ENCODE results near the gene SCNN1B. TPM values are rescaled to one million over a fixed set of nuclear protein-coding genes. Genes with fewer than 3 reads are reported as not detected.
A peak's percentile ranks its signal among the peaks of the same experiment; 100 is the strongest.

Gene SCNN1B
- total RNA-seq, 1 experiment from 2014 or later: not detected

- in situ Hi-C loops (cut with HindIII; ENCODE audit: low sequenced_read_pairs): no loop called here
- DNase-seq (ENCODE audit: low spot score): no peak
Measured at GRCh38 chr16:23391381-23392222, 89.5 kb downstream of the SCNN1B start.

DNA sequence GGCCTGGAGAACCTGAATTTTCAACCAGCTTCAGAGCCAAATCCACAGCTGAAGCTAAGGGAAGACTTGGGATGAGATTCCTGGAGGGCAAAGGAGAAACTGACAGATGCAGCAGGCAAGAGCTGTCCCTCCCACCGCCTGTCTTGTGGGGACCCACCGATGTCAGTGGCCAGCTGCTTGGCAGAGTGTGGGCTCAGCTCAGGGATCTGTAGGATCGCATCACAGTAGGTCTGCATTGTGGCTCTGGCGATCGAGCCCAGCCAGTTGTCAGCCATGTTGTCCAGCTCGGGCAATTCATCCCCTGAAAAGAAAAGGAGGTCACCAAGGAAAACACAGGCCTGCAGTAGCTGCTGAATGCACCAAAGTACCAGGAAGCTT is 90.1 kb downstream of the SCNN1B start:
- in situ Hi-C loops (cut with HindIII; ENCODE audit: low sequenced_read_pairs): no loop called here
- DNase-seq (ENCODE audit: low spot score): peak; percentile 41

DNA sequence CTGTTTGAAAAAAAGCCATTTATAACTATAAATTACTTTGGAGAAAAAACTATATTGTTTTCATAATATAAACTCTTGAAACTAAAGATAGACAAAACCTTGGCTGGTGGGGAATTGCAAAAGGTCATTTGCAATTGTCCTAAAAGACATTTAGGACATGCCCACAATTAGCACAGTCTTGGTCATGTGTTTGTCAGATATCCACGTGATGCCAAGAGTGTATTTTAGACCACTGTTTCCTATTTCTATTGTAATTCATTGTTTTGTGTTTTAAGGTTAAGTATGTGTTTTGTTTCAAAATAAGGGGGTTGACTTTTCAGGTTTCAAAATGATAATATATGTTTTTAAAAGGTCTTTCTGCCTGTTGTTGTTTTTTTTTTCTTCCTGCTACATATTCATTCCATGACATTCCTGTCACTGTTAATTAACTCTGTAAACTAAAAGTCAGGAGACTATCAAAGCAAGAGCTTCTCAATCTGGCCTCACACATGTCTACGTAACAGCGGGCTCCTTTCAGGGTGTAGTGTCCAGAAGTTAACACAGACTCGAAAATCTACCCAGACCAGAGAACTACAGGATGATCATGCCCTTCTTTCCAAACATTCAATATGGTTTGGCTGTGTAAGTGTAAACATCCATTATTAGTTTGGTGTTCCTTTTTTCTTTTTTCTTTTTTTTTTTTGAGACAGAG is 92.2 kb downstream of the SCNN1B start:
- in situ Hi-C loops (cut with HindIII; ENCODE audit: low sequenced_read_pairs): no loop called here

GRCh38 chr16:23395732-23396131 is 93.6 kb downstream of the SCNN1B start:
- DNase-seq (ENCODE audit: low spot score): peak; percentile 38
- in situ Hi-C loops (cut with HindIII; ENCODE audit: low sequenced_read_pairs): no loop called here

More for the DNA sequence above, 92.2 kb downstream of the SCNN1B start:
- peak; percentile 55 for DNase-seq (ENCODE audit: low spot score)

- in situ Hi-C loops (cut with HindIII; ENCODE audit: low sequenced_read_pairs): no loop called here
- no peak for DNase-seq (ENCODE audit: low spot score)
Measured at GRCh38 chr16:23397464-23397863, 95.4 kb downstream of the SCNN1B start.

GRCh38 chr16:23398987-23399805 is 97.1 kb downstream of the SCNN1B start:
- peak; percentile 77 for DNase-seq (ENCODE audit: low spot score)
- in situ Hi-C loops (cut with HindIII; ENCODE audit: low sequenced_read_pairs): no loop called here

- peak; percentile 39 for DNase-seq (ENCODE audit: low spot score)
- in situ Hi-C loops (cut with HindIII; ENCODE audit: low sequenced_read_pairs): loop anchor here (25.0 kb wide), 1 partner anchor 238 kb away; no protein-coding TSS in a partner anchor
Measured at GRCh38 chr16:23400447-23400846, 98.3 kb downstream of the SCNN1B start.

DNA sequence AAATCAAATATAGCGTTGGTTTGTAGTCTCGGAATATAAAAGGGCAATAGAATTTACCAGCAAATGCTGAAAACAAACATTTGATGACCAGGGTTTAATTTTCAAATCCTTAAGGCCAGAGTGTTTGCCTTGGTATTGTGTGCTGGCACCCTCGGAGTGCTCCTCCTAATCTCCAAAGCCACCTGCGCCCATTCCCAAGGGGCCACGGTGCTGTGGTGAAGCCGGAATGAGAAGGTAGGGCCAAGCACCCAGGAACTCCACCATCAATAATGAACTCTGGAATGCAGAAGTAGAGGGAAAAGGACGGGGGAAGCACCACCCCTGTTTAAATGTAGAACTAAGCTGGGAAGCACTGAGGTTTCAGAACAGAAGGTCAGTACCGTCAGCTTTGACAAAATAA is 99.0 kb downstream of the SCNN1B start:
- no peak for DNase-seq (ENCODE audit: low spot score)
- in situ Hi-C loops (cut with HindIII; ENCODE audit: low sequenced_read_pairs): loop anchor here (25.0 kb wide), 1 partner anchor 239 kb away; no protein-coding TSS in a partner anchor

GRCh38 chr16:23402100-23402499 is 100.0 kb downstream of the SCNN1B start:
- no peak for DNase-seq (ENCODE audit: low spot score)
- in situ Hi-C loops (cut with HindIII; ENCODE audit: low sequenced_read_pairs): loop anchor here (25.0 kb wide), 1 partner anchor 240 kb away; no protein-coding TSS in a partner anchor

DNA sequence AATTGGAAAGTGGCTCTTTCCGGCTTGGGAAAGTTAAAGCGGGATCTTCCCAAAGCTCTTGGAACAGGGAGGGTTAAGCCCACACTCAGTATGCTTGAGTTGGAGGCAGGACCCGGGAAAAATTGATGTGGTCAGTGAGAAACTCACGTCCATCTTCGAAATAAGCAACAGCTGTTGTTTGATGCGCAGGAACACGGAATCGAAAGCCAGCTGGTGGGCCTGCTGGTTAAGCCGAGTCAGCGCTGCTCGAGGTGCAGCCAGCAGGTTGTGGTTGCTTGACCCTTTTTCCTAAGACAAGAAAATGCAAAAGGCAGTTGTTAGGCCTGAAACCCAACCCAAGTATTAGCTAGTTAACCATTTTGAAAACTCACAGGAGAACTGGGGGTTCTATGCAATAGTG is 101.4 kb downstream of the SCNN1B start:
- DNase-seq (ENCODE audit: low spot score): peak; percentile 44
- in situ Hi-C loops (cut with HindIII; ENCODE audit: low sequenced_read_pairs): loop anchor here (25.0 kb wide), 1 partner anchor 241 kb away; no protein-coding TSS in a partner anchor

- in situ Hi-C loops (cut with HindIII; ENCODE audit: low sequenced_read_pairs): loop anchor here (25.0 kb wide), 1 partner anchor 244 kb away; no protein-coding TSS in a partner anchor
- DNase-seq (ENCODE audit: low spot score): peak; percentile 32
Measured at GRCh38 chr16:23406024-23406423, 103.9 kb downstream of the SCNN1B start.

DNA sequence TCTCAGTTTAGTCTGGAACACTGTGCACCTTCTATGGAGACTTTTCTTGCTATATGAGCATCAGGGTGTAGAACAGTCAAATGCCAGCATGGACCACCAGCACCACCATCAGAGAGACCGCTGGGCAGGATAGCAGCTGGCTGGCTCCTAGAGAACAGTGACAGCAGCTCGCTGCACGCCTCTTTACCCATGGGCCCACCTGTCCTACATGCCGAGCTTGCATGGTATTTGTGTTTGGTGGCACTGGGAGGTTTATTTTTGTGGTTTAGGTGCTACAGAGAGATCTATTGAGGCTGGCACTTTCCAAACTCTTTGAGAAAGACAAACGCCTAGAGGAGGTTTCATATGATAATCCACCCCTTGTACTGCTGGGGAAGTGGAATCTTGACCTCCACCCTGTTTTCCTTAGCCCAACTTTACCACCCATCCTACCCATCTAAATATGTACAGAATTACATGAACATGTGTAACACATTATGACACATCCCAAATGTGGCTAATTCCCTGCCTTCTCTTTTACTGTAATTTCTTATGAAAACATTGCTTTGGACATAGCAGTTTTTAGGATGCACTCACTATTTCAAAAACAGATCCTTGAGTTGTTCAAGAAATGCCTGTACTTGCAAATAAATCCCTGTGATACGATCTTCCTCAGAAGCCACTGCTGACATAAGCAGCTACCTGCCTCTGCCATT is 104.6 kb downstream of the SCNN1B start:
- in situ Hi-C loops (cut with HindIII; ENCODE audit: low sequenced_read_pairs): loop anchor here (25.0 kb wide), 1 partner anchor 244 kb away; no protein-coding TSS in a partner anchor
- DNase-seq (ENCODE audit: low spot score): no peak

DNA sequence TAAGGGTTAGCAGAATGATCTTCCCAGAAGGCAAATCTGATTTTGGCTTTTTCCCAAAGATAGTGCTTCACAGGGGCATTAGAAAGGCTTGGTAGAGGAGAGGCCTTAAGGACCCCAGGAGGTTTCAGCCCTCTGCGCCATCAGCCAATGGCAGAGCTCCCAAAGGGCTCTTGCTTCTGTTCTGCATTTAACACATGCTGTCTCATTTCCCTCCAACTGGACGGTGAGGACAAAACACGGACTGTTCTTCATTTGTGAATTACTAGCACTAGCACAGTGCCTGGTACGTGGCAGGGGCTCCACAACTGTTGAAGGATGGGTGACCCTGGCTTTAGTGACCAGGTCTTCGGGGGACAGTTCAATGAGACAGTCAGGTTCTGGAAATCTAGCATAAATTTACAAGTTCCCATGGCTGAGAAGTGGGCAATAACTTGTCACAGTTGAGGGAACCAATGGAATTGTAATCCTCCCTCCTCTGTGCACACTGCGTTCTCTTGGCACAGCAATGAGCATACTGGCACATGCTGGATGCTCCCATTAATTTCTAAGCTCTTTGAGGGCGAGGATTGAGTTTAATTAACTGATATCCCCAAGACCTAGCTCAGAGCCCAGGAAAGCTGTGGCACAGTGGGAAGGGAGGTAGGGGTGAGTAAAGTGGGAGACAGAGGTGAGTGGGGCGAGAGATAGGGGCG is 105.5 kb downstream of the SCNN1B start:
- in situ Hi-C loops (cut with HindIII; ENCODE audit: low sequenced_read_pairs): loop anchor here (25.0 kb wide), 1 partner anchor 245 kb away; no protein-coding TSS in a partner anchor
- DNase-seq (ENCODE audit: low spot score): peak; percentile 94

DNA sequence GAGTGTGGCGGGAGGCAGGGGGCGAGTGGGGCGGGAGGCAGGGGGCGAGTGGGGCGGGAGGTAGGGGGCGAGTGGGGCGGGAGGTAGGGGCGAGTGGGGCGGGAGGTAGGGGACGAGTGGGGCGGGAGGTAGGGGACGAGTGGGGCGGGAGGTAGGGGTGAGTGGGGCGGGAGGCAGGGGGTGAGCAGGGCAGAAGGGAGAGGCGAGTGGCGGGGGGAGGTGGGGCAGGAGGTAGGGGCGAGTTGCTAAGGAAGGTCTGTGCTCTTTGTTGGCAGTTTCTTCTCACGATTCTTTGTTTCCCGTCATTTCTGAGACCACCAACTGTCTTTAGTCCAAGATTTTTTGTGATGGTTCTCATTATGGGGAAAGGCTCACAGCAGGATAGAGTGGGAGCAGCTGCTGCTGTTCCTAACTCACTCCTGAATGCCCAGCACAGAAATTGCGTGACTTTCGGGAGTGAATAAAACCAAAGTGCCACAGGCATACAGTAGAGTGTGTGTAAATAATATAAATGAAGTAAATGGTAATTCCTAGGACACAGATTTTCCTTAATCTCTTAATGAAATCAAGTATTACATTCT is 106.2 kb downstream of the SCNN1B start:
- in situ Hi-C loops (cut with HindIII; ENCODE audit: low sequenced_read_pairs): loop anchor here (25.0 kb wide), 1 partner anchor 246 kb away; no protein-coding TSS in a partner anchor
- DNase-seq (ENCODE audit: low spot score): no peak

- in situ Hi-C loops (cut with HindIII; ENCODE audit: low sequenced_read_pairs): loop anchor here (25.0 kb wide), 1 partner anchor 247 kb away; no protein-coding TSS in a partner anchor
- peak; percentile 99 for DNase-seq (ENCODE audit: low spot score)
Measured at GRCh38 chr16:23408823-23409298, 106.8 kb downstream of the SCNN1B start.

GRCh38 chr16:23409522-23409921 is 107.4 kb downstream of the SCNN1B start:
- peak; percentile 42 for DNase-seq (ENCODE audit: low spot score)
- in situ Hi-C loops (cut with HindIII; ENCODE audit: low sequenced_read_pairs): loop anchor here (25.0 kb wide), 1 partner anchor 247 kb away; no protein-coding TSS in a partner anchor

DNA sequence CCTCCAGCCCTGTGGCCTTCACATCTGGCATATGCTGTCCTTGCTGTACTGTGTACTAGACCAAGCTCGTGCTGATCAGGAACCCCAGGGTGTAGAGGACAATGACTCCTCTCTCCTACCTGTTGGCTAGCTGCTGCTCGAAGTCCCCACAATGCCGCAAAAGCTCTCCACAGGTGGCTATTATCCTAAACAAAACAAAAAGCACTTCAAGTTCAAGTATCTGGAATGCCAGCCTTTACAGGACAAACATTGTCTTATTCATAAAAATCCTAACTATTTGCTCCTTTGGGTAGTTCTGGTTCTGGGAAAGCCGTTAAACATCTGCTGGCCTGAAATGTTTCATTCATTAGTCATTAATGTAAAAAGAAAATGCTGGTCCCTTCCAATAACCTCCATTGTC is 108.1 kb downstream of the SCNN1B start:
- in situ Hi-C loops (cut with HindIII; ENCODE audit: low sequenced_read_pairs): loop anchor here (25.0 kb wide), 1 partner anchor 248 kb away; no protein-coding TSS in a partner anchor
- no peak for DNase-seq (ENCODE audit: low spot score)
